OCI-LY7 (cell line): Measurements from ENCODE around the gene TSACC. TPM values are rescaled to one million over a fixed set of nuclear protein-coding genes. Genes with fewer than 3 reads are reported as not detected.

Experiments
- BruUV-seq: library from RNA; stranded (reverse); fragments of 400-500 nt; replicated peaks from 2 replicates; lab custom pipeline; 2021; lab: Mats Ljungman, UMichigan
- CTCF ChIA-PET: fragments of 300-600 bp; sonication (Branson Sonifier 250); formaldehyde crosslinking; loops from one replicate; lab custom pipeline; 2022; ENCODE audit warnings: antibody characterized with exemption; ENCODE audit not compliant: unreplicated experiment; lab: Charles Lee
- POLR2A ChIA-PET: fragments of 300-600 bp; sonication (Branson Sonifier 250); formaldehyde crosslinking; loops from one replicate; lab custom pipeline; 2022; ENCODE audit warnings: antibody characterized with exemption; lab: Charles Lee
- DNase-seq: peaks from one replicate; pipeline ENCODE4 v3.0.0-alpha.2; 2015; ENCODE audit warnings: low spot score
- H2AFZ ChIP-seq: fragments of 200-600 bp; sonication (generic), shearing (Covaris generic); 2 replicates; pipeline ENCODE4 v1.6.1; 2014; ENCODE audit warnings: mild to moderate bottlenecking, antibody characterized with exemption, low read length, moderate library complexity
- H3K27ac ChIP-seq: fragments of 200-600 bp; sonication (generic); 2 replicates; pipeline ENCODE4 v1.5.1; 2014; ENCODE audit warnings: mixed run types, low read depth, mild to moderate bottlenecking, moderate library complexity, low read length, inconsistent platforms; ENCODE audit not compliant: poor library complexity, severe bottlenecking
- H3K36me3 ChIP-seq: fragments of 200-600 bp; sonication (generic); 2 replicates; pipeline ENCODE4 v1.6.1; 2014; ENCODE audit warnings: mild to moderate bottlenecking, antibody characterized with exemption, low read length, moderate library complexity, mixed read lengths; ENCODE audit not compliant: insufficient read depth
- H3K4me1 ChIP-seq: fragments of 200-600 bp; sonication (generic); 2 replicates; pipeline ENCODE4 v1.5.1; 2014; ENCODE audit warnings: mild to moderate bottlenecking, low read length; ENCODE audit not compliant: insufficient read depth, poor library complexity, severe bottlenecking
- H3K4me2 ChIP-seq: fragments of 200-600 bp; sonication (generic); 2 replicates; pipeline ENCODE4 v1.6.1; 2014; ENCODE audit warnings: mild to moderate bottlenecking, low read length
- H3K4me3 ChIP-seq: fragments of 200-600 bp; sonication (generic); 2 replicates; pipeline ENCODE4 v1.5.1; 2014; ENCODE audit warnings: mild to moderate bottlenecking, low read depth, low read length; ENCODE audit not compliant: poor library complexity, severe bottlenecking
- H3K79me2 ChIP-seq: fragments of 200-600 bp; sonication (generic); 2 replicates; pipeline ENCODE4 v1.6.1; 2016; ENCODE audit warnings: low read depth, mild to moderate bottlenecking, low read length, moderate library complexity, mixed read lengths; ENCODE audit not compliant: insufficient read depth
- H3K9me2 ChIP-seq: fragments of 200-600 bp; sonication (generic); 2 replicates; pipeline ENCODE4 v1.6.1; 2016; ENCODE audit warnings: mild to moderate bottlenecking, low read length, mixed read lengths; ENCODE audit not compliant: insufficient read depth
- H3K9me3 ChIP-seq: fragments of 200-600 bp; sonication (generic); 2 replicates; pipeline ENCODE4 v1.6.1; 2014; ENCODE audit warnings: mild to moderate bottlenecking, mixed run types, low read length, mixed read lengths
- H4K20me1 ChIP-seq: fragments of 200-600 bp; sonication (generic); 2 replicates; pipeline ENCODE4 v1.6.1; 2014; ENCODE audit warnings: mild to moderate bottlenecking, antibody characterized with exemption, low read length, moderate library complexity, mixed read lengths; ENCODE audit not compliant: insufficient read depth
- EZH2phosphoT487 ChIP-seq: fragments of 200-600 bp; sonication (generic); IDR thresholded peaks from 2 replicates; pipeline ENCODE4 v1.6.1; 2018; ENCODE audit warnings: low read depth, borderline replicate concordance, mild to moderate bottlenecking, mixed run types, antibody characterized with exemption, low read length, moderate library complexity, mixed read lengths
- intact Hi-C: fragments of 100-400 bp; cut with micrococcal nuclease; formaldehyde crosslinking; loops from one replicate; pipeline ENCODE4 v1.10.0; 2022; ENCODE audit not compliant: unreplicated experiment
- total RNA-seq, 2 experiments: library from RNA; depleted of rRNA in 1 of 2; stranded (reverse); fragments of >200 nt in 1 of 2; shearing (Covaris generic) in 1 of 2; gene quantifications; 2 replicates each; pipeline ENCODE4 v1.2.3, GENCODE V29; 2014 to 2022
- TF ChIP-seq, protein P1 (sequence below): fragments of 200-600 bp; sonication (generic); conservative IDR thresholded peaks from 2 replicates; pipeline ENCODE4 v1.5.1; 2014; ENCODE audit warnings: mild to moderate bottlenecking, antibody characterized with exemption, low read length, moderate library complexity, mixed read lengths

The TSACC gene
- total RNA-seq, 2 experiments from 2014 or later = 2.0 to 2.3 TPM

DNA sequence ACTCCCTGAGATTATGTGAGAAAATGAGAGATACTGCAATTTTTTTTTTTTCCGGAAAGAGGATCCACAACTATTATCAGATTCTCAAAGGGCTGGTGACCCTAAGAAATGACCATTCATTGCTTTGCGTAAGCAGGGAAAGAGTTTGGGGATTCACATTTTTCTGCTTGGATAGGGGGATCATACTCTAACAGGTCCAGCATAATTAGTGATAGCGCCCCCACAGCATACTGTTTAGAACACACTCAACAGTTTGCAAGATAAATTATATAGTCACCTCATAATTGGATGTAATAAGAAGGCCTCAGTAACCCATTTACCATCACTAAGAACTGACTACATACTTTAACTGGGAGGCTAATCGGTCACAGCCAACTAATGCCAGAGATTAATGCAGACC, 2.1 kb upstream of the TSACC start:
- peak; percentile 54 for DNase-seq
- CTCF ChIA-PET = no interaction called here
- intact Hi-C loops = loop anchor here (5.0 kb wide), 2 partner anchors 156 to 184 kb away; partner anchors contain the start of gene SEMA4A
- TF ChIP-seq EZH2phosphoT487 = no peak
- TF ChIP-seq, protein P1, sequence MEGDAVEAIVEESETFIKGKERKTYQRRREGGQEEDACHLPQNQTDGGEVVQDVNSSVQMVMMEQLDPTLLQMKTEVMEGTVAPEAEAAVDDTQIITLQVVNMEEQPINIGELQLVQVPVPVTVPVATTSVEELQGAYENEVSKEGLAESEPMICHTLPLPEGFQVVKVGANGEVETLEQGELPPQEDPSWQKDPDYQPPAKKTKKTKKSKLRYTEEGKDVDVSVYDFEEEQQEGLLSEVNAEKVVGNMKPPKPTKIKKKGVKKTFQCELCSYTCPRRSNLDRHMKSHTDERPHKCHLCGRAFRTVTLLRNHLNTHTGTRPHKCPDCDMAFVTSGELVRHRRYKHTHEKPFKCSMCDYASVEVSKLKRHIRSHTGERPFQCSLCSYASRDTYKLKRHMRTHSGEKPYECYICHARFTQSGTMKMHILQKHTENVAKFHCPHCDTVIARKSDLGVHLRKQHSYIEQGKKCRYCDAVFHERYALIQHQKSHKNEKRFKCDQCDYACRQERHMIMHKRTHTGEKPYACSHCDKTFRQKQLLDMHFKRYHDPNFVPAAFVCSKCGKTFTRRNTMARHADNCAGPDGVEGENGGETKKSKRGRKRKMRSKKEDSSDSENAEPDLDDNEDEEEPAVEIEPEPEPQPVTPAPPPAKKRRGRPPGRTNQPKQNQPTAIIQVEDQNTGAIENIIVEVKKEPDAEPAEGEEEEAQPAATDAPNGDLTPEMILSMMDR = peak; percentile 78
- peaks cover 65% of the 10 kb centered on the region for H3K36me3 ChIP-seq
- peak overlapping the region; percentile 98 for H3K4me3 ChIP-seq
- no peak overlapping the region for H2AFZ ChIP-seq
- peaks cover 26% of the 10 kb centered on the region for H3K4me1 ChIP-seq
- no peak overlapping the region for H3K27ac ChIP-seq
- POLR2A ChIA-PET = interaction anchor here (0.8 kb wide), 1 partner anchor 69 kb away, joined by 3 read pairs; no protein-coding TSS in a partner anchor
- H3K9me2 ChIP-seq = no peaks in the 10 kb centered on the region
- H3K4me2 ChIP-seq = peak overlapping the region; percentile 92
- peaks cover 23% of the 10 kb centered on the region for H4K20me1 ChIP-seq
- peaks cover 4% of the 10 kb centered on the region; the same call in 1 of the 2 replicates for H3K9me3 ChIP-seq
- BruUV-seq = TSS peak; percentile 53
- peaks cover 59% of the 10 kb centered on the region for H3K79me2 ChIP-seq

DNA sequence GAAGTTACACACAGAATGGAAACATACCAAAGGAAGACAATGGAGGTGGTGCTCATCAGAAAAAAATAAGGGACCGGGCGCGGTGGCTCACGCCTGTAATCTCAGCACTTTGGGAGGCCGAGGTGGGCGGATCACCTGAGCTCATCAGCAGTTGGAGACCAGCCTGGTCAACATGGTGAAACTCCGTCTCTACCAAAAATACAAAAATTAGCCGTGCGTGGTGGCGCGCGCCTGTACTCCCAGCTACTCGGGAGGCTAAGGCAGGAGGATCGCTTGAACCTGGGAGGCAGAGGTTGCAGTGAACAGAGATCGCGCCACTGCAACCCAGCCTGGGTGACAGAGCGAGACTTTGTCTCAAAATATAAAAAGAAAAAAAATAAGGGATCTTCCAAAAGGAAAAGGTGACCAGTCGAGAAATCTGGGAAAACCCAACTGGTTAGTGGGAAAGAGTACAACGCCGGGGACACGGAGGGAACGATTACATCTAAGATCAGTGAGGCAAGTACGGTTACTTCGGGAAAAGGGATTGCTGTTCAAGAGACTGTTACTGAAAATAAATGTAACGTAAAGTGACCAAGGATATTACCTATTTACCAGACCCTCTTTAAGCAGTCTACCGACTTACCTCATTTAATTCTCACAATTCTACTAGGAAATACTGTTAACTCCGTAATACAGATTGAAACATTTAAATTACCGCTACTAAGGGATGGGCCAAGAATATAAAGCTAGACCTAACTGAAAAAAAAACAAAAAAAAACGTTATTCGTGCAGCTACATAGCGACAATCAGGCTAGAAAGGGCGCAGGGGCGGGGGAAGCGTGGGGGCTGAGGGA, 1.1 kb upstream of the TSACC start:
- no peaks in the 10 kb centered on the region for H3K9me2 ChIP-seq
- H3K4me2 ChIP-seq = peak overlapping the region; percentile 92
- TF ChIP-seq EZH2phosphoT487 = no peak
- TF ChIP-seq, protein P1 = no peak
- peaks cover 56% of the 10 kb centered on the region for H3K79me2 ChIP-seq
- peak overlapping the region; percentile 48; the same call in 1 of the 2 replicates for H2AFZ ChIP-seq
- H3K36me3 ChIP-seq = peaks cover 56% of the 10 kb centered on the region
- peak; percentile 8 for DNase-seq
- CTCF ChIA-PET = interaction anchor here (0.6 kb wide), 1 partner anchor 54 kb away, joined by 3 read pairs; no protein-coding TSS in a partner anchor
- POLR2A ChIA-PET = interaction anchor here (0.6 to 1.0 kb wide), 3 partner anchors 187 to 473 kb away, joined by 3 to 4 read pairs (median 3); no protein-coding TSS in a partner anchor
- H4K20me1 ChIP-seq = peaks cover 23% of the 10 kb centered on the region
- H3K4me3 ChIP-seq = peak overlapping the region; percentile 98
- intact Hi-C loops = loop anchor here (1.0 to 5.0 kb wide), 3 partner anchors 55 to 185 kb away; partner anchors contain the start of genes SEMA4A and SMG5
- H3K9me3 ChIP-seq = peaks cover 4% of the 10 kb centered on the region; the same call in 1 of the 2 replicates
- BruUV-seq = no TSS peak
- H3K4me1 ChIP-seq = peaks cover 26% of the 10 kb centered on the region
- H3K27ac ChIP-seq = peak overlapping the region; percentile 83
